Upper lobe of left lung (tissue), 6 donors: ENCODE results near the gene FTO. TPM values are rescaled to one million over a fixed set of nuclear protein-coding genes. Genes with fewer than 3 reads are reported as not detected.

ENCODE experiments used
- ATAC-seq, 2 donors: fragments of 200-7000 bp; cut with Tn5 transposase; one replicate each; pipeline ENCODE4 v1.9.1; 2022; ENCODE audit warnings: mild to moderate bottlenecking in 2 of 2, moderate library complexity in 2 of 2; ENCODE audit not compliant: low FRiP score in 2 of 2
- DNase-seq, 2 donors: peaks; one replicate each; pipeline ENCODE4 v3.0.0-alpha.2; 2019 to 2020
- H3K27ac ChIP-seq, 4 donors: fragments of 200-600 bp; sonication (generic); one replicate each; pipeline ENCODE4 v1.5.1; 2016 to 2019
- H3K27me3 ChIP-seq, 4 donors: fragments of 200-600 bp; sonication (generic); one replicate each; pipeline ENCODE4 v1.5.1; 2017 to 2019
- H3K36me3 ChIP-seq, 4 donors: fragments of 200-600 bp; sonication (generic); one replicate each; pipeline ENCODE4 v1.5.1; 2016 to 2019
- H3K4me1 ChIP-seq, 4 donors: fragments of 200-600 bp; sonication (generic); one replicate each; pipeline ENCODE4 v1.5.1; 2018 to 2019
- H3K4me3 ChIP-seq, 4 donors: fragments of 200-600 bp; sonication (generic); one replicate each; pipeline ENCODE4 v1.5.1; 2017 to 2019; ENCODE audit warnings: mild to moderate bottlenecking in 2 of 4, moderate library complexity in 1 of 4
- H3K9me3 ChIP-seq, 4 donors: fragments of 200-600 bp; sonication (generic); one replicate each; pipeline ENCODE4 v1.5.1; 2018 to 2019
- EP300 ChIP-seq, 4 donors: sonication (generic); formaldehyde crosslinking; IDR thresholded peaks; one replicate each; pipeline ENCODE4 v1.5.1; 2017; ENCODE audit warnings: antibody characterized with exemption in 4 of 4, control low read depth in 2 of 4
- POLR2A ChIP-seq, 4 donors: fragments of 450-650 bp; IDR thresholded peaks; one replicate each; pipeline ENCODE4 v1.5.1; 2016 to 2017; ENCODE audit warnings: antibody characterized with exemption in 4 of 4, mild to moderate bottlenecking in 2 of 4
- POLR2AphosphoS5 ChIP-seq, 2 donors: sonication (generic); formaldehyde crosslinking; IDR thresholded peaks; one replicate each; pipeline ENCODE4 v1.5.1; 2017; ENCODE audit warnings: antibody characterized with exemption in 2 of 2
- WGBS, 2 donors: methylation state at CpG; one replicate each; pipeline ENCODE4 v1.1.5; 2017 to 2018; 5-methylcytosine and 5-hydroxymethylcytosine counted together
- total RNA-seq, 6 donors: library from RNA; depleted of rRNA in 4 of 6; stranded (reverse); fragments of >200 nt in 4 of 6; gene quantifications; one replicate each; pipeline versions ENCODE4 v1.1.0 to v1.2.1, GENCODE V29; 2016 to 2021
- TF ChIP-seq, protein P1 (sequence below), 6 experiments: fragments of 450-650 bp in 4 of 6; fragments of 200-600 bp in 2 of 6; sonication (generic) in 2 of 6; IDR thresholded peaks; one replicate each; pipeline ENCODE4 v1.5.1; 2016 to 2019; ENCODE audit warnings: antibody characterized with exemption in 6 of 6
- donor health status: DM: no; HTN: no; CAD: no; lungs with moderate emphysema.
- donor health status: DM: no; HTN: yes; CAD: no; lungs with severe emphysema.

FTO gene
- total RNA-seq, 6 donors from 2014 or later: 62.9 to 114 (median 75.4) TPM

DNA sequence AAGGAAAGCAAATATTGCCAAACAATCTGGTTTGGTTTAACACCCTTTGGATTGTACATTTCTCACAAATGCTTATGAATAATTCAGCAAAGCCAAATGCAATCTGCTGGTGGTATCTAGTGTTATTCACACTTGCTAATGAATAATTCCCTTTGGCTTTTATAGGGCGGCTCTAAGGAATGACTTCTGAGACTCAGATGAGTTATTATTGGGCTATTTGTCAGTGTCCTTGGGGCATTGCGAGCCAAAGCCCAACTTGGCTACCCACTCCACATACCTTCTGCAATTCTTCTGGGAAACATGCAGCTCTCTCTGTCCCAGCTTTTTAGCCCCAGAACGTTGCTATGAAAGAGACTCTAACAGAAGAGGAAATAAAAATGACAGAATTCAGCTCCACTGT, 41.1 kb downstream of the FTO start:
- DNase-seq (no peak), ATAC-seq (no peak)
- WGBS, 2 donors: 50 to 54% methylated on average over 3 of the region's 3 CpGs
- Histone ChIP-seq H3K36me3 (no peaks in the 10 kb centered on the region), H3K27me3 (no peaks in the 10 kb centered on the region), H3K9me3 (no peaks in the 10 kb centered on the region), H3K4me1 (peaks cover 13 to 30% (median 18%) of the 10 kb centered on the region in 4 donors), H3K27ac (no peak overlapping the region), H3K4me3 (no peak overlapping the region)
- TF ChIP-seq POLR2AphosphoS5 (IDR thresholded peaks at IDR 0.05): no peak

DNA sequence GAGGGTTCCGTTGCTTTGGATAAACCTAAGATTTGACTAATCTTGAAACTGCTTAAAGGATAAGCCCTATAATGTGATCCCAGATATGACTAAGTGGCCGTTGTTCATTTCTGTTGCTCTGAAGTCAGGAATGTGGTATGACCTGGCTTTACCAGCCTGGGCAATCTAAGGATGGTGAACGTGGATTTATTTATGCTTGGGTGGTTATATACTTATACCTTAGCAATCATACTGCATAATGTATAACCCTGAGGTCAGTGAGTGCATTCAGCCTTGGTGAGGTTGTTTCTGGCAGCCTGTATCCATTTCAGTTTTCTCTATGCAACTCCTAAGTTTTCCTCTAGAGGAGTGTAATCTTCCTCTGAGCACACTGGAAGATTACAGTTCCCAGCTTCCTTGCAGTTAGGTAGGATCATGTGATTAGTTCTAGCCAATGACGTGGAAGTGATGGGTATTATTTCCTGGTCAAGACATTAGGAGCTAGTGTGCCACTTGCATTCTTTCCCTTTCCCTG, 41.9 kb downstream of the FTO start:
- WGBS, 2 donors: 76% methylated on average over 4 of the region's 4 CpGs
- H3K4me1 ChIP-seq: peaks cover 13 to 30% (median 17%) of the 10 kb centered on the region in 4 donors
- no peak for DNase-seq
- H3K27ac ChIP-seq: no peak overlapping the region
- no peaks in the 10 kb centered on the region for H3K9me3 ChIP-seq
- TF ChIP-seq EP300 (IDR thresholded peaks at IDR 0.05): no peak
- TF ChIP-seq, protein P1, sequence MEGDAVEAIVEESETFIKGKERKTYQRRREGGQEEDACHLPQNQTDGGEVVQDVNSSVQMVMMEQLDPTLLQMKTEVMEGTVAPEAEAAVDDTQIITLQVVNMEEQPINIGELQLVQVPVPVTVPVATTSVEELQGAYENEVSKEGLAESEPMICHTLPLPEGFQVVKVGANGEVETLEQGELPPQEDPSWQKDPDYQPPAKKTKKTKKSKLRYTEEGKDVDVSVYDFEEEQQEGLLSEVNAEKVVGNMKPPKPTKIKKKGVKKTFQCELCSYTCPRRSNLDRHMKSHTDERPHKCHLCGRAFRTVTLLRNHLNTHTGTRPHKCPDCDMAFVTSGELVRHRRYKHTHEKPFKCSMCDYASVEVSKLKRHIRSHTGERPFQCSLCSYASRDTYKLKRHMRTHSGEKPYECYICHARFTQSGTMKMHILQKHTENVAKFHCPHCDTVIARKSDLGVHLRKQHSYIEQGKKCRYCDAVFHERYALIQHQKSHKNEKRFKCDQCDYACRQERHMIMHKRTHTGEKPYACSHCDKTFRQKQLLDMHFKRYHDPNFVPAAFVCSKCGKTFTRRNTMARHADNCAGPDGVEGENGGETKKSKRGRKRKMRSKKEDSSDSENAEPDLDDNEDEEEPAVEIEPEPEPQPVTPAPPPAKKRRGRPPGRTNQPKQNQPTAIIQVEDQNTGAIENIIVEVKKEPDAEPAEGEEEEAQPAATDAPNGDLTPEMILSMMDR (IDR thresholded peaks at IDR 0.05): peak in 1 of 6 experiments; percentile 12
- no peak for TF ChIP-seq POLR2AphosphoS5 (IDR thresholded peaks at IDR 0.05)
- H3K27me3 ChIP-seq: no peaks in the 10 kb centered on the region
- H3K4me3 ChIP-seq: no peak overlapping the region
- H3K36me3 ChIP-seq: no peaks in the 10 kb centered on the region
- ATAC-seq: no peak

DNA sequence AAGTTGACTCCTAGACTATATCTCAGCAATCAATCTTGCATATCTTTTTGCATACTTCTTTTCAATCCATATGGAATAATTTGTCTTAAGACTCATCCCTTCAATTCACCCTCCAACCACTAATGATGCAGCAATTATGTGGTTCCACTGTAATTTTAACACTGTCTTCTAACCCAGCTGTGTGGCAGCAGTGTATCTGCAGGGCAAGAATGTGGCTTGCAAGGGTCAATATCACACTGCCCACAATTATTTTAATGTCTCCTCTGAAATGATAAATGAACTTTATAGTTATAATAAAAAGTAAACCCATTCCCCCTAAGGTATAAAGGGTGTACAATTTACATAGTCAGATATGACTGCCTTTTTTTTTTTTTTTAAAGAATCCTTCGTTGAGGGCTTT, 48.6 kb downstream of the FTO start:
- WGBS, 2 donors: 68% methylated on average over 1 of the region's 1 CpG
- TF ChIP-seq EP300 (IDR thresholded peaks at IDR 0.05) (no peak), POLR2A (IDR thresholded peaks at IDR 0.05) (no peak), POLR2AphosphoS5 (IDR thresholded peaks at IDR 0.05) (no peak)
- TF ChIP-seq, protein P1 (IDR thresholded peaks at IDR 0.05): no peak

DNA sequence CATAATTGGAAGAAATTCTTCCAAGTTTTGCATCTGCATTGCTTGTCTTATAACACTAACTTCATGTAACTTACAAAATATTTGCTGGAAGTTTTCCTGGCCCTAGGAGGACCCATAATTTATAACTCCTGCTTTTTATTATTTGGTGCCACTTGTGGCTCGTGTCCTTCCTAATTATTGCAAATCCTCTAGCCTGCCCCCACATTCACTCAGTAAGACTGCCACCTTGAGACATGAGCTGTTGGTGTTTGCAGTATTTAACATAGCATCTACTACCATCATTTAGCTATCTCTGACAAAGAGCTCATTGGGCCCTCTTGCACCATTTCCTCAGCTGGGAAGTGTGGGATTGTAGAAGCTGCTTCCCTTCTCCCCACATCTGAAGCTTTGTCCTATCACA, 49.5 kb downstream of the FTO start:
- Histone ChIP-seq H3K27ac (no peak overlapping the region), H3K27me3 (no peaks in the 10 kb centered on the region), H3K4me3 (no peak overlapping the region), H3K9me3 (no peaks in the 10 kb centered on the region), H3K4me1 (peaks cover 11 to 18% (median 13%) of the 10 kb centered on the region in 4 donors), H3K36me3 (no peaks in the 10 kb centered on the region)
- DNase-seq (no peak), ATAC-seq (no peak)
- 68 to 88% methylated on average over 1 of the region's 1 CpG for WGBS, 2 donors
- TF ChIP-seq POLR2AphosphoS5 (IDR thresholded peaks at IDR 0.05) (no peak), POLR2A (IDR thresholded peaks at IDR 0.05) (no peak), EP300 (IDR thresholded peaks at IDR 0.05) (no peak)
- TF ChIP-seq, protein P1 (IDR thresholded peaks at IDR 0.05): no peak

More for the DNA sequence above, 48.6 kb downstream of the FTO start:
- Histone ChIP-seq H3K4me1 (peaks cover 11 to 18% (median 13%) of the 10 kb centered on the region in 4 donors), H3K9me3 (no peaks in the 10 kb centered on the region), H3K27ac (no peak overlapping the region), H3K4me3 (no peak overlapping the region), H3K27me3 (no peaks in the 10 kb centered on the region), H3K36me3 (no peaks in the 10 kb centered on the region)
- ATAC-seq: no peak
- no peak for DNase-seq

DNA sequence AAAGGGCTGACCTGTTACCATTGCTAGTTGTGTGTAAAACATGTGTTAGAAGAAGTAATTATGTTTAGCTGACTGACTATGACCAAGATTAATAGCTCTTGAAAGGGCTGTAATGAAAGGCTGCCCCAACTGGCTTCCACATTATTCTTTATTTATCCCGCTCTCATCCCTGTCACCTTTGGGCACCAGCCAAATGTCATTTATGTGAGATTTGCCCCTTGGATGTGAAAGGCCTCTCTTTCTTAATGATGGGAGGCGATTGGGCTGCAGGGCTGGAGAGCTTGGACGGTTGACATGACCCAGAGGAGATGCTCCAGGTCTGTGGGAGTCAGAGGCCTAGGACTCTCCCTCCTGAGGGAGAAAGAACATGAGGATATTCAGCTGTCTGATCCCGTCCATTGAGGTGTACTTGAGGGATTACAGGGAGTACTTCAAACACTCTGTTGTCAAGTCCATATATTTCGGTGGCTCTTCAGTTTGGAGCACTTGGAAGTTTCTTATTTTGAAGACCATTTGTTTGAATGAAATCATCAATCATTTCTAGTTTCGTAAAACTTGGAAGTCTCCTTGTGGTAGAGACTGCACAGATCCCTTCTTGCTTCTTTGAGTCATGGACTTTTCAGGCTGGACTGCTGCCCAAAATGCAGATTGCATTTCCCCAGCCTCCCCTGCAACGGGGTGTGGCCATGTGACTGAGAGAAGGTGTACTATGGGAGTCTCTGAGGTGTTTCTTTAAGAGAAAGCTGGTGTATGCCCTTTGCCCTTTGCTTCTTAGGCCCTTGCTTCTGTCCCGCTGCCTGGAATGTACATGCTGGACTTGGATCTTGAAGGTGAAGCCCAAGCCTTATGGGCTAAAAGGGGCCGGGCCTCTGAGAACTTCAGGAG, 51.3 kb downstream of the FTO start:
- ATAC-seq (peak in 1 of 2 donors; percentile 58), DNase-seq (no peak)
- Histone ChIP-seq H3K4me1 (peaks cover 11 to 18% (median 13%) of the 10 kb centered on the region in 4 donors), H3K27me3 (no peaks in the 10 kb centered on the region), H3K36me3 (no peaks in the 10 kb centered on the region), H3K27ac (no peak overlapping the region), H3K9me3 (no peaks in the 10 kb centered on the region), H3K4me3 (no peak overlapping the region)
- 84 to 85% methylated on average over 9 of the region's 9 CpGs for WGBS, 2 donors
- TF ChIP-seq, protein P1 (IDR thresholded peaks at IDR 0.05): no peak
- TF ChIP-seq POLR2A (IDR thresholded peaks at IDR 0.05) (no peak), EP300 (IDR thresholded peaks at IDR 0.05) (no peak), POLR2AphosphoS5 (IDR thresholded peaks at IDR 0.05) (no peak)
